ENCODE measurements around the gene SLC27A1.
A peak's percentile ranks its signal among the peaks of the same experiment; 100 is the strongest.
"Not testable (repeated sequence)": the region's sequence is repeated elsewhere in the genome, so short reads cannot be mapped to it uniquely, and the experiment has no call there.

The SLC27A1 gene

DNA sequence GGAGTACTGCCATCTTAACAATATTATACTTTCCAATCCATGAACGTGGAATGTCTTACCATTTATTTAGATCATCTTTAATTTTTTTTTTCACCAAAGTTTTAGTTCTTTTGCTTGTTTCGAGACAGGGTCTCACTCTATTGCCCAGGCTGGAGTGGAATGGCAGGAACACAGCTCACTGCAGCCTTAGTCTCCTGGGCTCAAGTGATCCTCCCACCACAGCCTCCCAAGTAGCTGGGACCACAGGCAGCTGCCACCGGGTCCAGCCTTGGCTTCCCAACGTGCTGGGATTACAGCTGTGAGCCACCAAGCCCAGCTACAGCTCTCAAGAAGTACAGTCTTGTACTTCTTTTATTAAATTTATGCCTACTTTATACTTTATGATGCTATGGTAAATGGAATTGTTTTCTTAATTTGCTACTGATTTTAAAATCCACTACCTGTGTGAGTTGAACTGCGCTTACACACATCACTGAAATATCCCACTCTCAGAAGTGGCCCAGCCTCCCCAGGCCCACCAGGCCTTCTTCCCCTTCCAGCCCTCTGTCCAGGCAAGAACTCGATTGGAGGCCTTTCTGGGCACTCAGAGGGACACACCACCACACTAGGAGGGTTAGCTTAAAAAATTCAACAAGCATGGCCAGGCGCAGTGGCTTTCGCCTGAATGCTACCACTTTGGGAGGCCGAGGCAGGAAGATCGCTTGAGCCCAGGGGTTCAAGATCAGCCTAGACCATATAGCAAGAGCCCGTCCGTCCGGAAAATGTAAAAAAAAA lies 40.1 kb downstream of the SLC27A1 start:
- peak; percentile 35 for DNase-seq (ENCODE audit: low read depth)

DNA sequence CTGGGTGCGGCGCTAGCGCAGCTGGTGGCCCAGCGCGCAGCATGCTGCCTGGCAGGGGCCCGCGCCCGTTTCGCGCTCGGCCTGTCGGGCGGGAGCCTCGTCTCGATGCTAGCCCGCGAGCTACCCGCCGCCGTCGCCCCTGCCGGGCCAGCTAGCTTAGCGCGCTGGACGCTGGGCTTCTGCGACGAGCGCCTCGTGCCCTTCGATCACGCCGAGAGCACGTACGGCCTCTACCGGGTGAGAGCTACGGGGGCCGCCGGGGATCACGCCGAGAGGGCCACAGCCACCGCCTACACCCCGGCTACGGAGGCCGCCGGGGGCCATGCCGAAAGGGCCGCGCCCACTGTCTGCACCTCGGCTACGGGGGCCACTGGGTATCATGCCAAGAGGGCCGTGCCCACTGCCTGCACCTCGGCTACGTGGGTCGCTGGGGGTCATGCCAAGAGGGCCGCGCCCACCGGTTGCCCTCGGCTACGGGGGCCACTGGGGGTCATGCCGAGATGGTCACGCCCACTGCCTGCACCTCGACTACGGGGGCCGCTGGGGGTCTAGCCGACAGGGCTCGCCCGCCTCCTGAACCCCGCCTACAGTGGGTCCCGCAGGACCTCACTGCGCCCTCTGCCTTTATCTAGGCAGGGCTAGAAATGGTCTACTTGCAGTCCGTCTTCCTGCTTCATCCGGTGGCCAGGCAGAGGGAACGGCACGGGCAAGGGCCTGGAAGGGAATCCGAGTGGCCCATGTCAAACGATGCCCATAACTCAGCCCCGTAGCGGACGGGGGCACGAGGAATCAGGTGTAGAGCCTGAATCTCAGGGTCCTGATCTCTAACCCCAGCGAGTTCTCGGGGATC lies 41.6 kb downstream of the SLC27A1 start:
- DNase-seq (ENCODE audit: low read depth): peak; percentile 83

DNA sequence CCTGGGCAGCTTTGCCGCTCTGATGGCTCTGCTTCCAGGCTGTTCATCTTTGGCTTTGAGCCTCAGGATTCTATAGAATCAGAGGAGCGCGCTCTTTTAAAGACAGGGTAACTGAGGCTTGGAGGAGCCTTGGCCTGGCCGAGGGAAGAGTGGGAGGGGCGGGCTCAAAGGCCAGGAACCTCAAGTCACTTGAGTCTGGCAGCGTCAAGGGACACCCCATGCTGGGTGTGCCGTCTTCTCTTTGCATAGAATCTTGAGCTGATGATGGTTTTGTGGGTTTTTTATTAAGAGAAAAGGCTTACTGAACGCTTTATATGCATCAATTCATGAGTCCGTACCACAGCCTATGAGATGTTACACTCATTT lies 42.2 kb downstream of the SLC27A1 start:
- DNase-seq (ENCODE audit: low read depth): no peak

DNA sequence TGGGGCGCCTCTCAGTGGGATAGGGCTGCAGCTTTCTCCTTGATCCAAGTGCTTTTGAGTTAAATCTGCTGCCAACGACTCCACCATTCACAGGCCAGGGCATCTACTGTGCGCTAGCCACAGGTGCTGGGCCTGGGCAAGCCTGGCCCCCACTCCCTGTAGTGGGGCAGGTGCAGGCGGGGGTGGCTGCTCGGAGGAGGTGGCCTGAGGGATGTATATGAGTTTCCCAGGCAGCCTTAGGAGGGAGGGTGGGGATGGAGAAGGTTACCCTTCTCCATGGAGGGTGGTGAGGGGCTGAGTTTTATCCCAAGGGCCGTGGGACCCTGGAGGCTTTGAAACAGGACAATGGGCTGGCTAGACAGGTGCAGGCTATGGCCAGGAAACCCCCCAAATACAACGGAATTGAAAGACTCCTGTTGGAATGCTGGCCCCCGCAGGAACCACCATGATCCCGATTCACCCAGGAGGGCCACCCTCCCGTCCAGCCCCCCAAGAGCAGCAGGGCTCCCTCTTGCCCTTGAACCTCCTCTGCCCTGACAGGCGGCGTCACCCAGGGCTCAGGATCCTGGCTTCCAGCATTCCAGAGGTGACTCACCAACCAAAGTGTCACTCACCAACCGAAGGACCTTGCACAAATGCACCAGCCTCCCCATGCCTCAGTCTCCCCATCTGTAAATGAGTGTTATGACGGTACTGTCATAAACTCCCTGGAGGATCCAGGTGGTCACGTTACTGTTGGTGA lies 45.3 kb downstream of the SLC27A1 start:
- no peak for DNase-seq (ENCODE audit: low read depth)

- no peak for DNase-seq (ENCODE audit: low read depth)
Measured at GRCh38 chr19:17517898-17518297, 47.6 kb downstream of the SLC27A1 start.

DNA sequence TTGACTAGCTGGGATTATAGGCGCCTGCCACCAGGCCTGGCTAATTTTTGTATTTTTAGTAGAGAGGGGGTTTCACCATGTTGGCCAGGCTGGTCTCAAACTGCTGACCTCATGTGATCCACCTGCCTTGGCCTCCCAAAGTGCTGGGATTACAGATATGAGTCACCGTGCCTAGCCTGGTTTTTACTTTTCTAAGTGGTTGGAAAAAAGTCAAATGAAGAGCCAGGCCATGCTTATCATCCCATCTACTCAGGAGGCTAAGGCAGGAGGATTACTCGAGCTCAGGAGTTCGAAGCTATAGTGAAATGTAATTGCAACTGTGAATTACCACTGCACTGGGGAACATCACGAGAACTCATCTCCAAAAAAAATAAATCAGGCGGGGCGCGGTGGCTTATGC lies 48.3 kb downstream of the SLC27A1 start:
- not testable (repeated sequence) for DNase-seq (ENCODE audit: low read depth)

DNA sequence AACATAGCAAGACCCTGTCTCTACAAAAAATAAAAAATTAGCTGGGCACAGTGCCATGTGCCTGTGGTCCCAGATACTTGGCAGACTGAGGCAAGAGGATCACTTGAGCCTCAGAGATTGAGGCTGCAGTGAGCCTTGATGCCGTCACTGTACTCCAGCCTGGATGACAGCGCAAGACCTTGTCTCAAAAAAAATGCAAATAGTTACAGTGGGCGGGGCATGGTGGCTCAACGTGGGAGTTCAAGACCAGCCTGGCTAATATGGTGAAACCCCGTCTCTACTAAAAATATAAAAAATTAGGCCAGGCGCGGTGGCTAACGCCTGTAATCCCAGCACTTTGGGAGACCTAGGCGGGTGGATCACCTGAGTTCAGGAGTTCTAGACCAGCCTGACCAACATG lies 49.6 kb downstream of the SLC27A1 start:
- no peak for DNase-seq (ENCODE audit: low read depth)

- DNase-seq (ENCODE audit: low read depth): no peak
Measured at GRCh38 chr19:17520865-17521264, 50.5 kb downstream of the SLC27A1 start.

DNA sequence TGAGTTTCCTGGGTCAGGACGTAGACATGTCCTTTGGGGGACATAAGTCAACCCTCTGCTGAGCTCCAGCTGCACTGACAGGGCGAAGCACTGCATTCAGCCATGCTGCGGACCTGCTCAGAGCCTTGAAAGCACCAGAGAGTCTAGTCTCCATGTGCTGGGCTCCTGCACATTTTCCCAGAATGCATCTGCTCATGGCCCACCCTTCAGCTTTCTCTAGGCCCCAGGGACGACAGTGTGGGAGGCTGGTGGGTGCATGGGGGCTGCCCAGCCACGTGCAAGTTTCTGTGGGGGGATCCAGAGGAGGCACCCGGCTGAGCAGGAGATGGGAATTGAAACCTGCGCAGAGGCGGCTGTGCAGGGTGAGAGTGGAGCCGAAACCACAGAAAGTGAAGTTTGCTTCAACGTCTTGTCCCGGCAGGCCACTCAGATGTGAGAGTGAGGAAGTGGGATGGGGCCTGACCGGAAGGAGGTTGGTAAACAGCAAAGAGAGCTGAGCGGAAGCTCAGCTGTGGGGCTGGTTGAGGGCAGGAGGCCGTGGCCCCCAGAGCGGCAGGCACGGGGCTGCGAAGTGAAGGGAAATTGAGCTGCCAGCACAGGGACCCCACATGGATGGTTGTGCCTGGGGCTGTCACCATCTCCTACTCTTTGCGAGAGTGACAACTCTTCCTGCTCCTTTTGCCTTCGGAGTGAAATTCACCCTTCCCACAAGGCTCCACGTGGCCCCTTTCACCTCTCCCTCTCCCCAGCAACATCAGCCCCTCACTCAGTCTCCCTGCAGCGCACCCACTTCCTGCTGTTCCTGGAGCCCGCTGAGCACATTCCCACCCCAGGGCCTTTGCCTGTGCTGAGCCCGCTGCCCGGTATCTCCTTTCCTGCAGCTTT lies 52.9 kb downstream of the SLC27A1 start:
- DNase-seq (ENCODE audit: low read depth): no peak

- DNase-seq (ENCODE audit: low read depth): no peak
Measured at GRCh38 chr19:17524651-17525050, 54.3 kb downstream of the SLC27A1 start.

- DNase-seq (ENCODE audit: low read depth): no peak
Measured at GRCh38 chr19:17525141-17525540, 54.8 kb downstream of the SLC27A1 start.

- no peak for DNase-seq (ENCODE audit: low read depth)
Measured at GRCh38 chr19:17526922-17527321, 56.6 kb downstream of the SLC27A1 start.

GRCh38 chr19:17527326-17527725 lies 57.0 kb downstream of the SLC27A1 start:
- DNase-seq (ENCODE audit: low read depth): no peak

DNA sequence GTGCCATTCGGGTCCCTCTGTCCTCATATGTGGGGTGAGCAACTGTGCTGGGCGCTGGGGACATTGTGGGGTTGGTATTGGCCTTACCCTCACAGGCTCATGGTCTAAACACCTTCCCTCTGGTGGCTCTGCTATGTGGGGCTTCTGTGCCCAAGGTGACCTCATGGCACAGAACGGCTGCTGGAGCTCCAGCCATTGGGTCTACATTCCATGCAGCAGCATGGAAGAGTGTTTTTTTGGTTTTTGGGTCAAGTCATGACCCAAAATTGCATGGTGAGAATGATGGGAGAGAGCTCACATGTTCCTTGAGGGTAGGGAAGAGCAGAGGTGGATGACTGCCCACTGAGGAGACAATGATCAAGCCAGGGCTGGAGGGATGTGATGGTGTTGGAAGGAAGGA lies 58.3 kb downstream of the SLC27A1 start:
- no peak for DNase-seq (ENCODE audit: low read depth)

- DNase-seq (ENCODE audit: low read depth): no peak
Measured at GRCh38 chr19:17529239-17530158, 59.2 kb downstream of the SLC27A1 start.

- peak; percentile 21 for DNase-seq (ENCODE audit: low read depth)
Measured at GRCh38 chr19:17530586-17530985, 60.3 kb downstream of the SLC27A1 start.

GRCh38 chr19:17532116-17532515 lies 61.8 kb downstream of the SLC27A1 start:
- no peak for DNase-seq (ENCODE audit: low read depth)

- DNase-seq (ENCODE audit: low read depth): no peak
Measured at GRCh38 chr19:17532557-17532956, 62.2 kb downstream of the SLC27A1 start.

DNA sequence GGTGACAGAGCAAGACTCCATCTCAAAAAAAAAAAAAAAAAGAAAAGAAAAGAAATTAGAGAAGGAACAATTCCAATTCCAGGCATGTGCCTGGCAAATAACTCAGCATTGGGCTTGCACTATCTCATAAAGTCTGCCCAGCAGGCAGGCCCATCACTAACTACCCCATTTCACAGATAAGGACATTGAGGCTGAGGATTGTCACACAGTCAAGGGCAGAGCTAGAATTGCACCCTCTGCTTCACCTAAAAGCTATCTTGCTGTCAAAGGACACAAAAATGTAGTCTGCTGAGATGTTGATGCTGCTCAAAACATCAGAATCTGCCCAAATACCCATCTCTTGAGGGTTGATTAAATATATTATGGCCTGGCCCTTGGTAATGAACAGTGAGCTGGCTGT lies 64.4 kb downstream of the SLC27A1 start:
- DNase-seq (ENCODE audit: low read depth): no peak

GRCh38 chr19:17536955-17537354 lies 66.6 kb downstream of the SLC27A1 start:
- no peak for DNase-seq (ENCODE audit: low read depth)

Measured in EH (cell line).